ENCODE results near the gene CDKL5.
A peak's percentile ranks its signal among the peaks of the same experiment; 100 is the strongest.

CDKL5 gene

GRCh38 chrX:18649498-18649951 lies 224.1 kb downstream of the CDKL5 start:
- no peak for DNase-seq (ENCODE audit: low spot score)

GRCh38 chrX:18650662-18651061 lies 225.3 kb downstream of the CDKL5 start:
- DNase-seq (ENCODE audit: low spot score): no peak

GRCh38 chrX:18652636-18653035 lies 227.2 kb downstream of the CDKL5 start:
- no peak for DNase-seq (ENCODE audit: low spot score)

DNA sequence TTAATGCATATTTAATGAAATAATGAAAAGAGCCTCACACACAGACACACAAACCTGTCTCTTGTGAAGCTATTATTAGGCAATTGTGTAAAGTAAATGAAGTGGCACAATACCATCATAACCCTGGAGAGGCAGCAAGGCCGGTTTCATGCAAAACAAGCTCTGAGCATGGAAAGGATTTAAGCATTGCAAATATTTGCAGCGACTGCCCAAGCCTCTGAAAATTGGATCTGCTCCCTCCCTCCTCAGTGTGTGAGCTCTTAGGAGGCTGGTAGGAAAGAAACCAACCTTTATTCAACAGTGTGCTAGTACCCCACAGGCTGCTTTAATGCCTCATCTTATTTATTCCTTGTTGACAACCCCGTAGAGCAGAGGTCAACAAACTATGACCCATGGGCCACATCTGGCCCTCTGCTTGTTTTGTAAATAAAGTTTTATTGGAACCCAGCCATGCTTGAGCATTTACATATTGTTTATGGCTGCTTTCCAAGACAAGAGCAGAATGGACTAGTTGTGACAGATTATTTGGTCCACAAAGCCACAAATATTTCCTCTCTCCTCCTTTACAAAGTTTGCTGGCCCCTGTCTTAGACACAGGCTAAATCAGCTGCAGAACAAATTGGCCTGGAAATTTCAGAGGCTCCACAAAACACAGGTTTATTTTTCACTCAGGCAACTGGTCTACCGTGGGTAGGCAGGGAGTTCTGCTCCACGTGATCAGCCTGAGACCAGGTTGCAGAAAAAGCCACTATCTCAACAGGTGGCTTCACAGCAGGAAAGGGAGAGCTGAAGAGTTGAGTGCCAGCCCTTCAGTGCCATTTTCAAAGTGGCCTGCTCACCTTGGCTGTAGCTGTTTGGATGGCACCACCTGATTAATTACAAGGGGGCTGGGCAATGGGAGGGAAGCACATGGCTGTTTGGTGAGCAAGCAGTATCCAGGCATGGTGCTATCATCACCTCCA lies 229.7 kb downstream of the CDKL5 start:
- DNase-seq (ENCODE audit: low spot score): no peak

DNA sequence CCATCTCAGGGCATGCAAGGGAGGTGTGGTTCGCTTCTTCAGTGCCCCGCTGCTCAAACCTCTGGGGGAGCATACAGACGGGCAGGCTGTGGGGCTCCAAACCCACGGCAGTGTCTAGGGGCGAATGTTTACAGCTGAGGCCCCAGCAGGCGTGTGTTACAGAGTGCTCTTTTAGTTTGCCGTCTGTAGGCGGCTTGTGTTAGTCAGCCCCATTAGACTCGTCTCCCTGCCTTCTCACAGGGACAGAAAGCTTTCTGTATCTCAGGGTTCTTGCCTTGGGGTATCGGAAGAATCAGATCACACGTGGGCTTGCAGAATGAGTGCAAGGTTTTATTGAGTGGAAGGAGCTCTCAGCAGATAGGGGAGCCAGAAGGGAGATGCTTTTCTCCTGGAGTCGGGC lies 235.9 kb downstream of the CDKL5 start:
- no peak for DNase-seq (ENCODE audit: low spot score)

GRCh38 chrX:18664947-18665346 lies 239.5 kb downstream of the CDKL5 start:
- DNase-seq (ENCODE audit: low spot score): no peak

- no peak for DNase-seq (ENCODE audit: low spot score)
Measured at GRCh38 chrX:18666614-18667013, 241.2 kb downstream of the CDKL5 start.

DNA sequence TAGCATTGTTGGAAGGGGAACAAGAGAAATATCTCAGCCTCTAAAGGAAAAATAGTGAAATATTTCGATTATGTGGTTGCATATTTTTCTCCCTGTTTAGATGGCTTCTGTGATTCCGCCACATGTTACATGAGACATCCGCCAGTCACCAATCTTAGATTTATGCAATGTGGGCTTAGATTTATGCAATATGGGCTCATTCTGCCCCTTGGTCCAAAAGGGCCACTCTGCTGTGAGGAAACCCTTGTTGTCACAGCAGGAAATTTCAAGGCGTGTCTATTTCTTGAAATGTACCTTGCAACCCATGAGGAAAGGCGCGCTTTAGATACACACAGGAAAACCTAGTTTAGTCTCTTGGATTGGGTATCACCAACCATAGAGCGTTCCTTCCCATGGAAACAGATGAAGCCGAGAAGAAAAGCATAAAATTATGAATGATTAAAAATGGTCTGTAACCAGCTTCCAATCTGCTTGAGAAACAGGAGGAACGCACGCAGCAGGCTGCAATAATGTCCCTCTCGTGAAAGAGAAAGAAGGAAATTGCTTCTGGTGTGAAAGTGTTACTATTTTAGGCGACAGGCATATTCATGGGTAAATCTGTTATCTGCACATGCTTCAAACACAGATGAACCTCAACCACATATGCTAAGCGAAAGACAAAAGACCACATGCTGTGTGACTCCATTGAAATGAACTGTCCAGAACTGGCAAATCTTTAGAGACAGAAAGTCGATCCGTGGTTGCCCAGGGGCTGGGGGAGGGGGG lies 242.8 kb downstream of the CDKL5 start:
- no peak for DNase-seq (ENCODE audit: low spot score)

GRCh38 chrX:18672008-18672407 lies 246.6 kb downstream of the CDKL5 start, which contains the start of gene RS1:
RS1 (minus strand) TSS chrX:18672108; CDS start chrX:18672068, 40 bp downstream.
- no peak for DNase-seq (ENCODE audit: low spot score)

- no peak for DNase-seq (ENCODE audit: low spot score)
Measured at GRCh38 chrX:18674417-18674787, 249.0 kb downstream of the CDKL5 start.

- peak; percentile 84 for DNase-seq (ENCODE audit: low spot score)
Measured at GRCh38 chrX:18674788-18675735, 249.7 kb downstream of the CDKL5 start.

DNA sequence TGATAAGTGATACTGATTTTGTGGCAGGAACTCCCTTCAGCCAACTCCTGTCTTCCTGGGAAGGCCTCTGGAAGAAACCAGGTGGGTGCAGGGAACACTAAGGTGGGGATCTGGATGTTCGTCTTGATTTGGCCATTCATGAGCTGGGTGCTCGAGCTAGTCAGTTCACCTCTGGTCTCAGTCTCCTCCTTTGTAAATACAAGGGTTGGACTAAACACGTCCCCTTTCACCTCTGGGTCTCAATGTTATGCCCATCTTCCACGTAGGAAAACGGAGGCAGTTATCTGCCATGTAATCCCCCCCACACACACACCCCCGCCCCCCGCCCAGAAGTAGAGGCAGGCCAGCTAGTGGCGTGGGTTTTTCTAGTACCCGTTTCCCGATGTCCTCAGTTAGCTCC lies 250.6 kb downstream of the CDKL5 start:
- DNase-seq (ENCODE audit: low spot score): no peak

DNA sequence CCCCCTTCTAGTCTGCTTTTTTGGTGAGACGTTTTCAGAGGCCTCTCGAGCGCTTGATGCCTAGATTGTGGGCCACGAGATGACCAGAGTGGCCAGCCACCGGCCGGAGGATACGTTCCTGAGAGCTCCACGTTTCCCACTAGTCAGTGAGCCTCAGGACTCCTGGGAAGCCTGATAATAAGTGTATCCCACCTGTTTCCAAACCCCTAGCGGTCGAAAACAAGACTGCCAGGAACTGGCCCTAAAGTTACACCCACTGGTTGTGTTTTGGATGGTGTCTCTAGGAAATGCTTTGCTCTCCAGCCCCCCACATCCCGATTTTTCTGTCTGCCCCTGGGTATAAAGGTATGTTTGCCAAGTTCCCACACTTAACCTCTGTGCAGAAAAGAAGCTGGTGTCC lies 251.1 kb downstream of the CDKL5 start:
- no peak for DNase-seq (ENCODE audit: low spot score)

GRCh38 chrX:18677161-18677869 lies 251.9 kb downstream of the CDKL5 start:
- no peak for DNase-seq (ENCODE audit: low spot score)

- no peak for DNase-seq (ENCODE audit: low spot score)
Measured at GRCh38 chrX:18681996-18682395, 256.6 kb downstream of the CDKL5 start.

GRCh38 chrX:18682979-18683387 lies 257.6 kb downstream of the CDKL5 start:
- no peak for DNase-seq (ENCODE audit: low spot score)

- DNase-seq (ENCODE audit: low spot score): no peak
Measured at GRCh38 chrX:18687856-18688495, 262.6 kb downstream of the CDKL5 start.

- no peak for DNase-seq (ENCODE audit: low spot score)
Measured at GRCh38 chrX:18691431-18691830, 266.0 kb downstream of the CDKL5 start.

DNA sequence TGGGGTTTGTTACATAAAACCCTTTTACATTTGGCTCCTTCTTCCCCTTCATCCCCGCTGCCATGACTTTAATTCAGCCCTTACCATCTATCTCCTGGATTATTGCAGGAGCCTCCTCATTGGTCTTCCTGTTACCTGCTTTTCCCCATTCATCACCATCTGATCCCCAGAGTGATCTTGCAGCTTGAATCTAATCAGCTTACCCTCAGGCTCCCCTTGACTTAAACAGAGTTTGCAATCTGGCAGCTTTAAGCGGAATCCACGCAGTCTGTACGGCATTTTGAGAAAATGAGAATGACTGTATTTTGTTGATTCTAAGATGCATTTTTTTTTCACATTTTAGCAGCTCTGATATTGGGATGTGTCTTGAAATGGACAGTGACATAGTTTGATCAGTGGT lies 267.1 kb downstream of the CDKL5 start:
- DNase-seq (ENCODE audit: low spot score): no peak

DNA sequence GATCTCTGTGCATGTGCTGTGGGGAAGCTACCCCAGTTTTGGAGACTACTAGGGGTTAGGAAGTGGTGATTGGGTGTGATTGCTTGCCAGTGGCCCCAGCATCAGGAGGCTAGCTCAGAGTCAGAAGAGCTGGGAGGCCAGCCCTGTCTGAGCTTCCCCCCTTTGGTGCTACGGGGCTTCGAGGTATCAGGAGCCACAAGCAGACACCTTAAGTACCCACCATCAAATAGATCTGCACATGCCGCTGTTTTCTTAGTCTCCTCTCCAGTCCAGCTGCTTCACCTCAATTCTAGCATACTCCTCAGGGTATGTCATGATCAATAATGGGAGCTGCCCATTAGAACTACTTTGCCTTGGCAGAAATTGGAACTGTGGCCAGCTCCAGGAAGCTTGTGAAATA lies 271.2 kb downstream of the CDKL5 start:
- DNase-seq (ENCODE audit: low spot score): no peak
